DND-41 (cell line): ENCODE measurements around the gene CYP11A1.
A peak's percentile ranks its signal among the peaks of the same experiment; 100 is the strongest.

Source experiments
- ATAC-seq: fragments of 200-7000 bp; cut with Tn5 transposase; 3 replicates; pipeline ENCODE4 v1.9.1; 2021; ENCODE audit warnings: low read depth; ENCODE audit not compliant: insufficient read depth
- DNase-seq: peaks from one replicate; pipeline ENCODE4 v3.0.0-alpha.2; 2020
- H2AFZ ChIP-seq: 2 replicates; pipeline ENCODE4 v1.6.0; 2012; ENCODE audit warnings: low read depth, low read length
- H3K27ac ChIP-seq: 2 replicates; pipeline ENCODE4 v1.5.1; 2012; ENCODE audit warnings: low read length, inconsistent platforms
- H3K27me3 ChIP-seq: fragments of 200-600 bp; sonication (generic); 2 replicates; pipeline ENCODE4 v1.6.0; 2012; ENCODE audit warnings: low read length, mild to moderate bottlenecking, inconsistent platforms; ENCODE audit not compliant: insufficient read depth, poor library complexity
- H3K36me3 ChIP-seq: 2 replicates; pipeline ENCODE4 v1.5.1; 2012; ENCODE audit warnings: low read length, inconsistent platforms; ENCODE audit not compliant: insufficient read depth
- H3K4me1 ChIP-seq: 2 replicates; pipeline ENCODE4 v1.5.1; 2012; ENCODE audit warnings: mild to moderate bottlenecking, low read length; ENCODE audit not compliant: insufficient read depth
- H3K4me2 ChIP-seq: 2 replicates; pipeline ENCODE4 v1.6.0; 2012; ENCODE audit warnings: mild to moderate bottlenecking, moderate library complexity, low read length, inconsistent platforms; ENCODE audit not compliant: insufficient read depth
- H3K4me3 ChIP-seq, 2 experiments: fragments of 200-600 bp in 1 of 2; shearing (Covaris generic) in 1 of 2; 2 replicates each; pipeline ENCODE4 v1.5.1; 2012 to 2016; ENCODE audit warnings: inconsistent platforms in 2 of 2, low read length in 2 of 2, mild to moderate bottlenecking in 2 of 2, low read depth in 1 of 2, moderate library complexity in 1 of 2
- H3K79me2 ChIP-seq: 2 replicates; pipeline ENCODE4 v1.6.0; 2012; ENCODE audit warnings: low read length, inconsistent platforms; ENCODE audit not compliant: insufficient read depth
- H3K9ac ChIP-seq: 2 replicates; pipeline ENCODE4 v1.6.0; 2012; ENCODE audit warnings: low read depth, mild to moderate bottlenecking, inconsistent platforms, low read length, moderate library complexity
- H3K9me3 ChIP-seq: 2 replicates; pipeline ENCODE4 v1.5.1; 2012; ENCODE audit warnings: low read length, moderate library complexity, mild to moderate bottlenecking, inconsistent platforms; ENCODE audit not compliant: insufficient read depth, severe bottlenecking
- H4K20me1 ChIP-seq: 2 replicates; pipeline ENCODE4 v1.6.0; 2012; ENCODE audit warnings: low read length; ENCODE audit not compliant: insufficient read depth
- CTCF ChIP-seq: IDR thresholded peaks from 2 replicates; pipeline ENCODE4 v1.5.1; 2012; ENCODE audit warnings: borderline replicate concordance, low read length, moderate library complexity, mild to moderate bottlenecking; ENCODE audit not compliant: poor library complexity, severe bottlenecking; ENCODE audit errors: extremely low read depth
- EZH2 ChIP-seq: IDR thresholded peaks from 3 replicates; pipeline ENCODE4 v1.6.1; 2012; ENCODE audit warnings: borderline replicate concordance, low read depth, mild to moderate bottlenecking, moderate library complexity, low read length, inconsistent platforms; ENCODE audit not compliant: severe bottlenecking

CYP11A1 gene

GRCh38 chr15:74406517-74406916 lies 39.1 kb upstream of the CYP11A1 start:
- Histone ChIP-seq H3K36me3 (peaks cover 13% of the 10 kb centered on the region), H3K27ac (no peak overlapping the region), H3K9me3 (no peaks in the 10 kb centered on the region), H3K4me2 (no peak overlapping the region), H3K79me2 (no peaks in the 10 kb centered on the region), H3K4me1 (peaks cover 29% of the 10 kb centered on the region), H3K27me3 (no peaks in the 10 kb centered on the region), H2AFZ (no peak overlapping the region), H4K20me1 (no peaks in the 10 kb centered on the region), H3K4me3 (no peak overlapping the region), H3K9ac (no peak overlapping the region)
- no peak for ATAC-seq
- TF ChIP-seq EZH2 (no peak), CTCF (no peak)
- DNase-seq, result no peak

- Histone ChIP-seq H3K79me2 (no peaks in the 10 kb centered on the region), H3K4me2 (no peak overlapping the region), H3K4me1 (peaks cover 36% of the 10 kb centered on the region), H3K27ac (0 out of 2 replicates have a peak overlapping the region, but pooled peaks have one; percentile 22), H3K36me3 (peaks cover 6% of the 10 kb centered on the region), H4K20me1 (no peaks in the 10 kb centered on the region), H3K9ac (no peak overlapping the region), H2AFZ (no peak overlapping the region), H3K4me3 (no peak overlapping the region), H3K27me3 (no peaks in the 10 kb centered on the region), H3K9me3 (no peaks in the 10 kb centered on the region)
- ATAC-seq (no peak), DNase-seq (no peak)
- no peak for TF ChIP-seq EZH2
These were observed 38.4 kb upstream of the CYP11A1 start for GRCh38 chr15:74405823-74406222.

GRCh38 chr15:74403991-74404563 lies 36.6 kb upstream of the CYP11A1 start:
- no peaks in the 10 kb centered on the region for H3K27me3 ChIP-seq
- H3K79me2 ChIP-seq, result no peaks in the 10 kb centered on the region
- H3K9me3 ChIP-seq, result no peaks in the 10 kb centered on the region
- TF ChIP-seq CTCF, result no peak
- no peak for TF ChIP-seq EZH2
- peak; percentile 51 for DNase-seq
- peak overlapping the region; percentile 99 for H3K27ac ChIP-seq
- H3K4me2 ChIP-seq, result 0 out of 2 replicates have a peak overlapping the region, but pooled peaks have one; percentile 40
- peaks cover 53% of the 10 kb centered on the region for H3K4me1 ChIP-seq
- H4K20me1 ChIP-seq, result no peaks in the 10 kb centered on the region
- H3K4me3 ChIP-seq, result no peak overlapping the region
- no peaks in the 10 kb centered on the region for H3K36me3 ChIP-seq
- ATAC-seq, result no peak
- no peak overlapping the region for H2AFZ ChIP-seq
- H3K9ac ChIP-seq, result peak overlapping the region; percentile 38; the same call in 1 of the 2 replicates

GRCh38 chr15:74403588-74403919 lies 36.1 kb upstream of the CYP11A1 start:
- H3K9me3 ChIP-seq, result no peaks in the 10 kb centered on the region
- no peaks in the 10 kb centered on the region for H3K27me3 ChIP-seq
- DNase-seq (no peak), ATAC-seq (no peak)
- peak overlapping the region; percentile 99 for H3K27ac ChIP-seq
- peak overlapping the region; percentile 38 for H3K9ac ChIP-seq
- H3K79me2 ChIP-seq, result no peaks in the 10 kb centered on the region
- no peak overlapping the region for H3K4me3 ChIP-seq
- no peak overlapping the region for H2AFZ ChIP-seq
- no peaks in the 10 kb centered on the region for H4K20me1 ChIP-seq
- H3K4me1 ChIP-seq, result peaks cover 58% of the 10 kb centered on the region
- TF ChIP-seq CTCF, result no peak
- TF ChIP-seq EZH2, result no peak
- peak overlapping the region; percentile 40 for H3K4me2 ChIP-seq
- no peaks in the 10 kb centered on the region for H3K36me3 ChIP-seq
